ENCODE results near the gene PUS7.
A peak's percentile ranks its signal among the peaks of the same experiment; 100 is the strongest.

Gene PUS7, protein sequence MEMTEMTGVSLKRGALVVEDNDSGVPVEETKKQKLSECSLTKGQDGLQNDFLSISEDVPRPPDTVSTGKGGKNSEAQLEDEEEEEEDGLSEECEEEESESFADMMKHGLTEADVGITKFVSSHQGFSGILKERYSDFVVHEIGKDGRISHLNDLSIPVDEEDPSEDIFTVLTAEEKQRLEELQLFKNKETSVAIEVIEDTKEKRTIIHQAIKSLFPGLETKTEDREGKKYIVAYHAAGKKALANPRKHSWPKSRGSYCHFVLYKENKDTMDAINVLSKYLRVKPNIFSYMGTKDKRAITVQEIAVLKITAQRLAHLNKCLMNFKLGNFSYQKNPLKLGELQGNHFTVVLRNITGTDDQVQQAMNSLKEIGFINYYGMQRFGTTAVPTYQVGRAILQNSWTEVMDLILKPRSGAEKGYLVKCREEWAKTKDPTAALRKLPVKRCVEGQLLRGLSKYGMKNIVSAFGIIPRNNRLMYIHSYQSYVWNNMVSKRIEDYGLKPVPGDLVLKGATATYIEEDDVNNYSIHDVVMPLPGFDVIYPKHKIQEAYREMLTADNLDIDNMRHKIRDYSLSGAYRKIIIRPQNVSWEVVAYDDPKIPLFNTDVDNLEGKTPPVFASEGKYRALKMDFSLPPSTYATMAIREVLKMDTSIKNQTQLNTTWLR

GRCh38 chr7:105521717-105522463 lies at the start of gene PUS7:
PUS7 (minus strand) TSS chr7:105522271; CDS start chr7:105508512, 13,759 bp downstream.
- Histone ChIP-seq H3K36me3 (ENCODE audit: control insufficient read depth in 1 of 2, insufficient read depth in 2 of 2, low read length in 2 of 2) (no peaks in the 10 kb centered on the region), H3K27me3 (ENCODE audit: control insufficient read depth in 1 of 2, insufficient read depth in 2 of 2, low read length in 2 of 2) (no peaks in the 10 kb centered on the region), H3K9ac (ENCODE audit: low read depth in 1 of 2, low read length in 2 of 2) (peak within 1 kb of the TSS; percentile 59 to 90), H3K4me3 (ENCODE audit: low read depth in 1 of 2, low read length in 2 of 2) (peak within 1 kb of the TSS; percentile 83 to 87), H3K4me1 (ENCODE audit: control insufficient read depth in 1 of 2, insufficient read depth in 2 of 2, low read length in 2 of 2) (peaks cover 4 to 15% of the 10 kb centered on the region in 2 donors), H3K27ac (ENCODE audit: low read depth, low read length) (peak within 1 kb of the TSS; percentile 88), H3K9me3 (ENCODE audit: control insufficient read depth in 1 of 2, low read length in 2 of 2) (no peaks in the 10 kb centered on the region)

GRCh38 chr7:105567821-105568220 lies 45.8 kb upstream of the PUS7 start:
- Histone ChIP-seq H3K36me3 (ENCODE audit: control insufficient read depth in 1 of 2, insufficient read depth in 2 of 2, low read length in 2 of 2) (peaks cover 15 to 39% of the 10 kb centered on the region in 2 donors), H3K27ac (ENCODE audit: low read depth, low read length) (no peak overlapping the region), H3K9ac (ENCODE audit: low read depth in 1 of 2, low read length in 2 of 2) (no peak overlapping the region), H3K27me3 (ENCODE audit: control insufficient read depth in 1 of 2, insufficient read depth in 2 of 2, low read length in 2 of 2) (no peaks in the 10 kb centered on the region), H3K4me1 (ENCODE audit: control insufficient read depth in 1 of 2, insufficient read depth in 2 of 2, low read length in 2 of 2) (no peaks in the 10 kb centered on the region), H3K9me3 (ENCODE audit: control insufficient read depth in 1 of 2, low read length in 2 of 2) (no peaks in the 10 kb centered on the region), H3K4me3 (ENCODE audit: low read depth in 1 of 2, low read length in 2 of 2) (no peak overlapping the region)

GRCh38 chr7:105567024-105567423 lies 45.0 kb upstream of the PUS7 start:
- no peaks in the 10 kb centered on the region for H3K9me3 ChIP-seq (ENCODE audit: control insufficient read depth in 1 of 2, low read length in 2 of 2)
- peaks cover 15 to 42% of the 10 kb centered on the region in 2 donors for H3K36me3 ChIP-seq (ENCODE audit: control insufficient read depth in 1 of 2, insufficient read depth in 2 of 2, low read length in 2 of 2)
- no peak overlapping the region for H3K27ac ChIP-seq (ENCODE audit: low read depth, low read length)

DNA sequence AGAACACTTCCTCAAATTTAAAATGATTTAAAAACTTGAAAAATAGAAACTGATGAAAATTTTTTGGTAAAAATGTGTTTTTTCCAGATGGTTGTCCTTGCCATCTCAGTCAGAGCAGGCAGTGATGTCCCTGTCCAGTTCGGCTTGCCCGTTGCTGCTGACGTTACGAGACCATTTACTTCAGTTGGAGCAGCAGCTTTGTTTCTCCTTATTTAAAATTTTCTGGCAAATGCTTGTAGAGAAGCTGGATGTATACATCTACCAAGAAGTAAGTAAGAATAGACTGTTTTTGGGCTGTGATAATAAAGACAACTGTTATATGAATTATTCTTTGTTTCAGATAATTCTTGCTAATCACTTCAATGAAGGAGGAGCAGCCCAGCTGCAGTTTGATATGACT lies 43.1 kb upstream of the PUS7 start:
- Histone ChIP-seq H3K4me3 (ENCODE audit: low read depth in 1 of 2, low read length in 2 of 2) (no peak overlapping the region), H3K9me3 (ENCODE audit: control insufficient read depth in 1 of 2, low read length in 2 of 2) (no peaks in the 10 kb centered on the region), H3K36me3 (ENCODE audit: control insufficient read depth in 1 of 2, insufficient read depth in 2 of 2, low read length in 2 of 2) (peaks cover 15 to 55% of the 10 kb centered on the region in 2 donors), H3K4me1 (ENCODE audit: control insufficient read depth in 1 of 2, insufficient read depth in 2 of 2, low read length in 2 of 2) (no peaks in the 10 kb centered on the region), H3K27me3 (ENCODE audit: control insufficient read depth in 1 of 2, insufficient read depth in 2 of 2, low read length in 2 of 2) (no peaks in the 10 kb centered on the region), H3K9ac (ENCODE audit: low read depth in 1 of 2, low read length in 2 of 2) (no peak overlapping the region), H3K27ac (ENCODE audit: low read depth, low read length) (no peak overlapping the region)

More at GRCh38 chr7:105567024-105567423, 45.0 kb upstream of the PUS7 start:
- H3K27me3 ChIP-seq (ENCODE audit: control insufficient read depth in 1 of 2, insufficient read depth in 2 of 2, low read length in 2 of 2): no peaks in the 10 kb centered on the region
- no peak overlapping the region for H3K9ac ChIP-seq (ENCODE audit: low read depth in 1 of 2, low read length in 2 of 2)
- H3K4me3 ChIP-seq (ENCODE audit: low read depth in 1 of 2, low read length in 2 of 2): no peak overlapping the region
- no peaks in the 10 kb centered on the region for H3K4me1 ChIP-seq (ENCODE audit: control insufficient read depth in 1 of 2, insufficient read depth in 2 of 2, low read length in 2 of 2)

DNA sequence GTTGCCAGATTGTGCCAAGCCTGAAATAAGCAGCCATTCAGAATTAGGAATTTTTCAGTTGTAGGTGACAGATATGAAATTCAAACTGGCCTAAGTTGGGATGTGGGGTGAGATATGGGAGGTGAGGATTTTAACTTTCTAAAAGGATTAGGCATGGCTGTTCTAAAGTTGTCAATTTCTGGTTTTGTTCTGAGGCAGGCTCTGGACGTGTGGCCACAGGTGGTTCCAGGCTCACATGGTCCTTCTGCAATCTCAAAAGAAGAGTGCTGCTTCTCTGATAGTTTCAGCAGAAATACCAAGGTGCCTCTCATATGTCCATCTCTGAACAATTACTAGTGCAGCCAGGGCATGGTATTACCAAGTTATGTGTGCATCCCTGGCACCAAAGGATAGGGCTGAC lies 37.9 kb upstream of the PUS7 start:
- Histone ChIP-seq H3K9ac (ENCODE audit: low read depth in 1 of 2, low read length in 2 of 2) (no peak overlapping the region), H3K4me1 (ENCODE audit: control insufficient read depth in 1 of 2, insufficient read depth in 2 of 2, low read length in 2 of 2) (no peaks in the 10 kb centered on the region), H3K27ac (ENCODE audit: low read depth, low read length) (no peak overlapping the region), H3K36me3 (ENCODE audit: control insufficient read depth in 1 of 2, insufficient read depth in 2 of 2, low read length in 2 of 2) (peaks cover 5 to 58% of the 10 kb centered on the region in 2 donors), H3K9me3 (ENCODE audit: control insufficient read depth in 1 of 2, low read length in 2 of 2) (no peaks in the 10 kb centered on the region), H3K27me3 (ENCODE audit: control insufficient read depth in 1 of 2, insufficient read depth in 2 of 2, low read length in 2 of 2) (no peaks in the 10 kb centered on the region), H3K4me3 (ENCODE audit: low read depth in 1 of 2, low read length in 2 of 2) (no peak overlapping the region)

- H3K4me1 ChIP-seq (ENCODE audit: control insufficient read depth in 1 of 2, insufficient read depth in 2 of 2, low read length in 2 of 2): peaks cover 6 to 7% of the 10 kb centered on the region in 2 donors
- no peak overlapping the region for H3K4me3 ChIP-seq (ENCODE audit: low read depth in 1 of 2, low read length in 2 of 2)
- H3K9ac ChIP-seq (ENCODE audit: low read depth in 1 of 2, low read length in 2 of 2): no peak overlapping the region
- peaks cover 4 to 52% of the 10 kb centered on the region in 2 donors for H3K36me3 ChIP-seq (ENCODE audit: control insufficient read depth in 1 of 2, insufficient read depth in 2 of 2, low read length in 2 of 2)
- H3K27me3 ChIP-seq (ENCODE audit: control insufficient read depth in 1 of 2, insufficient read depth in 2 of 2, low read length in 2 of 2): no peaks in the 10 kb centered on the region
- H3K9me3 ChIP-seq (ENCODE audit: control insufficient read depth in 1 of 2, low read length in 2 of 2): no peaks in the 10 kb centered on the region
- H3K27ac ChIP-seq (ENCODE audit: low read depth, low read length): no peak overlapping the region
These were observed 16.3 kb upstream of the PUS7 start for GRCh38 chr7:105538339-105538738.

- Histone ChIP-seq H3K27ac (ENCODE audit: low read depth, low read length) (no peak overlapping the region), H3K27me3 (ENCODE audit: control insufficient read depth in 1 of 2, insufficient read depth in 2 of 2, low read length in 2 of 2) (no peaks in the 10 kb centered on the region), H3K36me3 (ENCODE audit: control insufficient read depth in 1 of 2, insufficient read depth in 2 of 2, low read length in 2 of 2) (peaks cover 0 to 9% of the 10 kb centered on the region in 2 donors), H3K4me3 (ENCODE audit: low read depth in 1 of 2, low read length in 2 of 2) (peak overlapping the region; percentile 96 to 99), H3K9ac (ENCODE audit: low read depth in 1 of 2, low read length in 2 of 2) (peak overlapping the region; percentile 96 to 97), H3K9me3 (ENCODE audit: control insufficient read depth in 1 of 2, low read length in 2 of 2) (no peaks in the 10 kb centered on the region), H3K4me1 (ENCODE audit: control insufficient read depth in 1 of 2, insufficient read depth in 2 of 2, low read length in 2 of 2) (peaks cover 14 to 23% of the 10 kb centered on the region in 2 donors)
These were observed 10.8 kb upstream of the PUS7 start for GRCh38 chr7:105532709-105533460.

GRCh38 chr7:105531792-105532671 lies 10.0 kb upstream of the PUS7 start, which contains the start of gene RINT1:
RINT1 (plus strand) TSS chr7:105532201; CDS start chr7:105532316, 115 bp downstream.
- Histone ChIP-seq H3K9ac (ENCODE audit: low read depth in 1 of 2, low read length in 2 of 2) (peak within 1 kb of the TSS; percentile 96 to 97), H3K4me1 (ENCODE audit: control insufficient read depth in 1 of 2, insufficient read depth in 2 of 2, low read length in 2 of 2) (peaks cover 14 to 23% of the 10 kb centered on the region in 2 donors), H3K27ac (ENCODE audit: low read depth, low read length) (peak within 1 kb of the TSS; percentile 67), H3K9me3 (ENCODE audit: control insufficient read depth in 1 of 2, low read length in 2 of 2) (no peaks in the 10 kb centered on the region), H3K27me3 (ENCODE audit: control insufficient read depth in 1 of 2, insufficient read depth in 2 of 2, low read length in 2 of 2) (no peaks in the 10 kb centered on the region), H3K36me3 (ENCODE audit: control insufficient read depth in 1 of 2, insufficient read depth in 2 of 2, low read length in 2 of 2) (peaks cover 0 to 5% of the 10 kb centered on the region in 2 donors), H3K4me3 (ENCODE audit: low read depth in 1 of 2, low read length in 2 of 2) (peak within 1 kb of the TSS; percentile 96 to 99)

GRCh38 chr7:105530546-105530945 lies 8.5 kb upstream of the PUS7 start:
- Histone ChIP-seq H3K4me1 (ENCODE audit: control insufficient read depth in 1 of 2, insufficient read depth in 2 of 2, low read length in 2 of 2) (peaks cover 14 to 23% of the 10 kb centered on the region in 2 donors), H3K36me3 (ENCODE audit: control insufficient read depth in 1 of 2, insufficient read depth in 2 of 2, low read length in 2 of 2) (peaks cover 0 to 3% of the 10 kb centered on the region in 2 donors), H3K27me3 (ENCODE audit: control insufficient read depth in 1 of 2, insufficient read depth in 2 of 2, low read length in 2 of 2) (no peaks in the 10 kb centered on the region), H3K27ac (ENCODE audit: low read depth, low read length) (no peak overlapping the region), H3K9me3 (ENCODE audit: control insufficient read depth in 1 of 2, low read length in 2 of 2) (no peaks in the 10 kb centered on the region), H3K9ac (ENCODE audit: low read depth in 1 of 2, low read length in 2 of 2) (no peak overlapping the region), H3K4me3 (ENCODE audit: low read depth in 1 of 2, low read length in 2 of 2) (no peak overlapping the region)
